Activated T-cell treated with anti-CD3 and anti-CD28 coated beads, Interleukin-2, amount 50 U/mL, for 72 hours (primary cell): ENCODE data around the gene AGPAT2. TPM values are rescaled to one million over a fixed set of nuclear protein-coding genes. Genes with fewer than 3 reads are reported as not detected.
A peak's percentile ranks its signal among the peaks of the same experiment; 100 is the strongest.

Source experiments
- ATAC-seq, 2 donors: fragments of 150-1000 bp; cut with Tn5 transposase; replicated peaks in 1 of 2; 2 replicates each; pipeline ENCODE4 v1.10.0; 2021; ENCODE audit warnings: moderate library complexity in 2 of 2, mild to moderate bottlenecking in 1 of 2
- DNase-seq, 2 donors: peaks; one replicate each; pipeline ENCODE4 v3.0.0; 2021 to 2022; ENCODE audit warnings: mixed read lengths in 1 of 2
- H3K27ac Mint-ChIP-seq: one replicate; pipeline ENCODE4 v1.8.0; 2022; ENCODE audit warnings: mild to moderate bottlenecking, moderate library complexity, mixed read lengths
- H3K27me3 Mint-ChIP-seq: one replicate; pipeline ENCODE4 v1.8.0; 2022; ENCODE audit warnings: low read depth, mixed read lengths
- H3K36me3 Mint-ChIP-seq, 2 donors: one replicate each; pipeline ENCODE4 v1.8.0; 2022; ENCODE audit warnings: mixed read lengths in 2 of 2, mild to moderate bottlenecking in 1 of 2; ENCODE audit not compliant: insufficient read depth in 2 of 2
- H3K4me1 Mint-ChIP-seq: one replicate; pipeline ENCODE4 v1.8.0; 2022; ENCODE audit warnings: low read depth, mixed read lengths
- H3K4me3 Mint-ChIP-seq, 2 donors: one replicate each; pipeline ENCODE4 v1.8.0; 2022; ENCODE audit warnings: mild to moderate bottlenecking in 2 of 2, mixed read lengths in 2 of 2, moderate library complexity in 2 of 2
- H3K9me3 Mint-ChIP-seq, 2 donors: one replicate each; pipeline ENCODE4 v1.8.0; 2022; ENCODE audit warnings: mixed read lengths in 2 of 2
- total RNA-seq, 2 donors: library from RNA; stranded (reverse); gene quantifications; one replicate each; pipeline ENCODE4 v1.2.3, GENCODE V29; 2022

The AGPAT2 gene
- total RNA-seq, 2 donors from 2014 or later, result 18.3 to 19.2 TPM

GRCh38 chr9:136659861-136660784, 27.1 kb downstream of the AGPAT2 start:
- ATAC-seq (no peak), DNase-seq (no peak)
- Mint-ChIP-seq H3K27ac (no peak overlapping the region), H3K27me3 (peaks cover 36% of the 10 kb centered on the region), H3K36me3 (no peaks in the 10 kb centered on the region), H3K9me3 (no peaks in the 10 kb centered on the region), H3K4me1 (peaks cover 14% of the 10 kb centered on the region), H3K4me3 (no peak overlapping the region)

GRCh38 chr9:136658849-136659535, 28.3 kb downstream of the AGPAT2 start:
- H3K9me3 Mint-ChIP-seq, result no peaks in the 10 kb centered on the region
- H3K27ac Mint-ChIP-seq, result no peak overlapping the region
- H3K27me3 Mint-ChIP-seq, result peaks cover 29% of the 10 kb centered on the region
- no peaks in the 10 kb centered on the region for H3K36me3 Mint-ChIP-seq
- ATAC-seq (peak in 1 of 2 donors; percentile 60), DNase-seq (peak in 1 of 2 donors; percentile 21)
- H3K4me3 Mint-ChIP-seq, result no peak overlapping the region
- H3K4me1 Mint-ChIP-seq, result peaks cover 11% of the 10 kb centered on the region

- ATAC-seq (no peak), DNase-seq (no peak)
- Mint-ChIP-seq H3K27ac (no peak overlapping the region), H3K36me3 (no peaks in the 10 kb centered on the region), H3K4me1 (peaks cover 11% of the 10 kb centered on the region), H3K4me3 (no peak overlapping the region), H3K27me3 (peaks cover 29% of the 10 kb centered on the region), H3K9me3 (no peaks in the 10 kb centered on the region)
Measured at GRCh38 chr9:136657974-136658848, 29.0 kb downstream of the AGPAT2 start.

GRCh38 chr9:136656795-136657611, 30.3 kb downstream of the AGPAT2 start:
- Mint-ChIP-seq H3K27ac (no peak overlapping the region), H3K27me3 (peaks cover 29% of the 10 kb centered on the region), H3K9me3 (no peaks in the 10 kb centered on the region), H3K4me3 (no peak overlapping the region), H3K36me3 (no peaks in the 10 kb centered on the region), H3K4me1 (peaks cover 11% of the 10 kb centered on the region)
- ATAC-seq (no peak), DNase-seq (no peak)

GRCh38 chr9:136656183-136656738, 31.0 kb downstream of the AGPAT2 start:
- DNase-seq (no peak), ATAC-seq (no peak)
- no peaks in the 10 kb centered on the region for H3K9me3 Mint-ChIP-seq
- H3K4me1 Mint-ChIP-seq, result peaks cover 11% of the 10 kb centered on the region
- no peaks in the 10 kb centered on the region for H3K36me3 Mint-ChIP-seq
- no peak overlapping the region for H3K27ac Mint-ChIP-seq
- H3K4me3 Mint-ChIP-seq, result no peak overlapping the region
- peaks cover 29% of the 10 kb centered on the region for H3K27me3 Mint-ChIP-seq

- Mint-ChIP-seq H3K36me3 (no peaks in the 10 kb centered on the region), H3K9me3 (no peaks in the 10 kb centered on the region), H3K27me3 (peaks cover 29% of the 10 kb centered on the region), H3K4me3 (no peak overlapping the region), H3K27ac (no peak overlapping the region), H3K4me1 (peaks cover 11% of the 10 kb centered on the region)
- ATAC-seq (no peak), DNase-seq (no peak)
Measured at GRCh38 chr9:136655536-136656182, 31.6 kb downstream of the AGPAT2 start.

- H3K27me3 Mint-ChIP-seq, result peaks cover 29% of the 10 kb centered on the region
Measured at GRCh38 chr9:136654820-136655535, 32.3 kb downstream of the AGPAT2 start.

GRCh38 chr9:136653323-136654079, 33.8 kb downstream of the AGPAT2 start:
- peaks cover 31% of the 10 kb centered on the region for H3K27me3 Mint-ChIP-seq

More at GRCh38 chr9:136654820-136655535, 32.3 kb downstream of the AGPAT2 start:
- H3K27ac Mint-ChIP-seq, result no peak overlapping the region
- ATAC-seq (no peak), DNase-seq (no peak)
- H3K4me1 Mint-ChIP-seq, result peaks cover 11% of the 10 kb centered on the region
- no peak overlapping the region for H3K4me3 Mint-ChIP-seq
- H3K9me3 Mint-ChIP-seq, result no peaks in the 10 kb centered on the region
- H3K36me3 Mint-ChIP-seq, result no peaks in the 10 kb centered on the region

GRCh38 chr9:136651860-136652259, 35.4 kb downstream of the AGPAT2 start:
- no peaks in the 10 kb centered on the region for H3K9me3 Mint-ChIP-seq
- H3K27me3 Mint-ChIP-seq, result peaks cover 19% of the 10 kb centered on the region
- DNase-seq, result no peak
- peaks cover 5% of the 10 kb centered on the region for H3K4me1 Mint-ChIP-seq
- H3K4me3 Mint-ChIP-seq, result no peak overlapping the region
- ATAC-seq, result no peak
- no peak overlapping the region for H3K27ac Mint-ChIP-seq
- no peaks in the 10 kb centered on the region for H3K36me3 Mint-ChIP-seq

More at GRCh38 chr9:136653323-136654079, 33.8 kb downstream of the AGPAT2 start:
- Mint-ChIP-seq H3K4me1 (peaks cover 11% of the 10 kb centered on the region), H3K4me3 (no peak overlapping the region), H3K27ac (no peak overlapping the region), H3K36me3 (no peaks in the 10 kb centered on the region), H3K9me3 (no peaks in the 10 kb centered on the region)
- DNase-seq, result no peak
- ATAC-seq, result no peak

GRCh38 chr9:136650648-136651047, 36.6 kb downstream of the AGPAT2 start:
- peaks cover 11% of the 10 kb centered on the region for H3K27me3 Mint-ChIP-seq
- no peaks in the 10 kb centered on the region for H3K9me3 Mint-ChIP-seq
- no peaks in the 10 kb centered on the region for H3K36me3 Mint-ChIP-seq
- no peak overlapping the region for H3K4me3 Mint-ChIP-seq
- DNase-seq, result no peak
- H3K4me1 Mint-ChIP-seq, result no peaks in the 10 kb centered on the region
- no peak overlapping the region for H3K27ac Mint-ChIP-seq
- no peak for ATAC-seq

- H3K4me1 Mint-ChIP-seq, result no peaks in the 10 kb centered on the region
- no peaks in the 10 kb centered on the region for H3K36me3 Mint-ChIP-seq
- no peak for ATAC-seq
- peaks cover 11% of the 10 kb centered on the region for H3K27me3 Mint-ChIP-seq
- no peaks in the 10 kb centered on the region for H3K9me3 Mint-ChIP-seq
- no peak for DNase-seq
- H3K4me3 Mint-ChIP-seq, result no peak overlapping the region
- no peak overlapping the region for H3K27ac Mint-ChIP-seq
Measured at GRCh38 chr9:136650021-136650420, 37.2 kb downstream of the AGPAT2 start.
